Body of pancreas (tissue), 4 donors: ENCODE measurements around the gene FBXL15.

Experiments used
- POLR2A ChIP-seq, 3 donors: fragments of 450-650 bp; IDR thresholded peaks; one replicate each; pipeline ENCODE4 v1.6.1; 2016; ENCODE audit warnings: antibody characterized with exemption in 3 of 3, mild to moderate bottlenecking in 2 of 3
- TF ChIP-seq, protein P1 (sequence below), 7 experiments: fragments of 450-650 bp in 4 of 7; fragments of 200-600 bp in 3 of 7; sonication (generic) in 3 of 7; IDR thresholded peaks; one replicate each; pipeline ENCODE4 v1.5.1; 2016 to 2019; ENCODE audit warnings: antibody characterized with exemption in 7 of 7

DNA sequence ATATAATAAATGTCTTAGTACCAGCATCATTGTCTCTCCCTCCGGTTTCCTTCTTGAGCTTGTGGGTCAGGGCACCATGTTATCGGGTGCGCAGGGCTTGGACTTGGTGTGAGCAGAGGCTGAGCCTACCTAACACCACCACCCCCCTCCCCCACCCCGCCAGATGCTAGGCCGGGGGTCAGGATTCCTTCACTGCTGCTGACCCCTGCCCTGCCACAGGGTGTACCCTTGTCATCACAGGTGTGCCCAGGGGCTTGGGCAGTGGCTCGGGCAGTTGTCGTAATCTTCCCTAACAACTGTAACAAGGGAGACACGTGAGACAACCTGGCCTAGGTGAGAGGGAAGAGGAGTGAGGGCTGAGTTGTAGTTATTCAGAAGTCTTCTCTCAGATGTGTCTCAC, 37.8 kb upstream of the FBXL15 start:
- TF ChIP-seq, protein P1, sequence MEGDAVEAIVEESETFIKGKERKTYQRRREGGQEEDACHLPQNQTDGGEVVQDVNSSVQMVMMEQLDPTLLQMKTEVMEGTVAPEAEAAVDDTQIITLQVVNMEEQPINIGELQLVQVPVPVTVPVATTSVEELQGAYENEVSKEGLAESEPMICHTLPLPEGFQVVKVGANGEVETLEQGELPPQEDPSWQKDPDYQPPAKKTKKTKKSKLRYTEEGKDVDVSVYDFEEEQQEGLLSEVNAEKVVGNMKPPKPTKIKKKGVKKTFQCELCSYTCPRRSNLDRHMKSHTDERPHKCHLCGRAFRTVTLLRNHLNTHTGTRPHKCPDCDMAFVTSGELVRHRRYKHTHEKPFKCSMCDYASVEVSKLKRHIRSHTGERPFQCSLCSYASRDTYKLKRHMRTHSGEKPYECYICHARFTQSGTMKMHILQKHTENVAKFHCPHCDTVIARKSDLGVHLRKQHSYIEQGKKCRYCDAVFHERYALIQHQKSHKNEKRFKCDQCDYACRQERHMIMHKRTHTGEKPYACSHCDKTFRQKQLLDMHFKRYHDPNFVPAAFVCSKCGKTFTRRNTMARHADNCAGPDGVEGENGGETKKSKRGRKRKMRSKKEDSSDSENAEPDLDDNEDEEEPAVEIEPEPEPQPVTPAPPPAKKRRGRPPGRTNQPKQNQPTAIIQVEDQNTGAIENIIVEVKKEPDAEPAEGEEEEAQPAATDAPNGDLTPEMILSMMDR (IDR thresholded peaks at IDR 0.05), result no peak
- no peak for TF ChIP-seq POLR2A (IDR thresholded peaks at IDR 0.05)
